Middle frontal gyrus (tissue), 1 donor: Measurements from ENCODE around the gene BCL2L12.
"Not testable (repeated sequence)": the region's sequence is repeated elsewhere in the genome, so short reads cannot be mapped to it uniquely, and the experiment has no call there.

ENCODE experiments used
- DNase-seq: peaks from one replicate; pipeline ENCODE4 v3.0.0-alpha.2; 2015; ENCODE audit warnings: low spot score; ENCODE audit errors: extremely low spot score

Gene BCL2L12

DNA sequence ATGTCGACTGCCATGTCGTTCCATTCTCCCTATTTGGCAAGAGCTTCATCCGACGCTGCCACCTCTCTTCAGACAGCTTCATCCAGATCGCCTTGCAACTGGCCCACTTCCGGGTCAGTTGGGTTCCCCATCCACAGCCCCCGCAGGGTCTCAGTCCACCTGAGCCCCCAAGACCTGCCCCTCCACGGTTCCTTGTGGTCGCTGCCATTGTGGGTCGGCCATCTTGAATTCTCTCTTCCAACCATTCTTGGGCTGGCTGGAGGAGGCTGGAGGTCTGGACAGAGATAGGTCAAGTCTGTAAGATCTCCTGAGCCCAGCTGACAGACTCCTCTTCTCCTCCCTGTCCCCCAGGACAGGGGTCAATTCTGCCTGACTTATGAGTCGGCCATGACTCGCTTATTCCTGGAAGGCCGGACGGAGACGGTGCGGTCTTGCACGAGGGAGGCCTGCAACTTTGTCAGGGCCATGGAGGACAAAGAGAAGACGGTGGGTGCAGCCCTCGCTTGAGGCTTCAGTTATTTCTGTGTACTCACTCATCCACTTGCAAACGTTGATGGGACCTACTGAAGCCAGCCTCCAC lies 44.7 kb downstream of the BCL2L12 start:
- no peak for DNase-seq

- DNase-seq = no peak
Measured at GRCh38 chr19:49712397-49712859, 46.7 kb downstream of the BCL2L12 start.

- DNase-seq = no peak
Measured at GRCh38 chr19:49713236-49713845, 47.6 kb downstream of the BCL2L12 start.

- DNase-seq = no peak
Measured at GRCh38 chr19:49716154-49716553, 50.4 kb downstream of the BCL2L12 start.

GRCh38 chr19:49718511-49718910 lies 52.8 kb downstream of the BCL2L12 start:
- DNase-seq = no peak

GRCh38 chr19:49718991-49719390 lies 53.3 kb downstream of the BCL2L12 start:
- no peak for DNase-seq

- not testable (repeated sequence) for DNase-seq
Measured at GRCh38 chr19:49719420-49719819, 53.7 kb downstream of the BCL2L12 start.
